ENCODE results near the gene PSMC6. TPM values are rescaled to one million over a fixed set of nuclear protein-coding genes. Genes with fewer than 3 reads are reported as not detected.
A peak's percentile ranks its signal among the peaks of the same experiment; 100 is the strongest.

PSMC6 gene
- total RNA-seq, 1 donor from 2014 or later, result 66.4 TPM

- H3K36me3 Mint-ChIP-seq (ENCODE audit: low read depth), result peaks cover 9% of the 10 kb centered on the region
These were observed 28.4 kb upstream of the PSMC6 start for GRCh38 chr14:52678591-52678990.

DNA sequence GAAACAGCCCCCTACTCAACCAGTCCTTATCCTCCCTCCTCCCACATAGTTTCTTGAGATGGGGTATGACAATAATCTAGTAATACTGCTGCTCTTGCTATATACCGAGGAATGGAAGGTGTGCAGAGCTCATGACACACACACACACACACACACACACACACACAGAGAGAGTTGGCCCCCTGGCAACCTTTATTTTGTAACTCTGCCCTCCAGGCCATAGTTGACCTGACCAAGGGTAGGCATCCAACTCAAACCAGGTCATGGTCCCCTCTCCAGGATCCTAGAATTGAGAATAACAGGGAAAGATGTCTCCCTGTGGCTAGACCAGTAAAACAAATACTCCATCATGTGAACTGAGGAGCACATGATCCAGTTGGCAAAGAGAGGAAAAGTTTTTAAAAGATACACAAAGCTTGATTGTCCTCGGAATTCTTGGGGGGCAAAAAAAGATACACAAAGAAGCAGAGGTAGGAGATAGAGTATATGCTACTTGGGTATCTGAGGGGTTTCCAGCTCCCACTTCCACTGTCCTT, 22.9 kb upstream of the PSMC6 start:
- Mint-ChIP-seq H3K36me3 (ENCODE audit: low read depth) (peaks cover under 1% of the 10 kb centered on the region), H3K9me3 (ENCODE audit: low read depth) (no peaks in the 10 kb centered on the region), H3K4me3 (ENCODE audit: unreplicated experiment) (no peak overlapping the region), H3K27ac (ENCODE audit: unreplicated experiment) (no peak overlapping the region), H3K27me3 (ENCODE audit: low read depth) (no peaks in the 10 kb centered on the region), H3K4me1 (ENCODE audit: low read depth) (peaks cover 16% of the 10 kb centered on the region)
- DNase-seq (ENCODE audit: low spot score), result no peak
- no peak for TF ChIP-seq CTCF (IDR thresholded peaks at IDR 0.05)

More at GRCh38 chr14:52678591-52678990, 28.4 kb upstream of the PSMC6 start:
- no peaks in the 10 kb centered on the region for H3K27me3 Mint-ChIP-seq (ENCODE audit: low read depth)
- DNase-seq (ENCODE audit: low spot score), result no peak
- TF ChIP-seq CTCF (IDR thresholded peaks at IDR 0.05), result peak; percentile 53
- no peaks in the 10 kb centered on the region for H3K4me1 Mint-ChIP-seq (ENCODE audit: low read depth)
- H3K9me3 Mint-ChIP-seq (ENCODE audit: low read depth), result no peaks in the 10 kb centered on the region
- H3K27ac Mint-ChIP-seq (ENCODE audit: unreplicated experiment), result no peak overlapping the region
- no peak overlapping the region for H3K4me3 Mint-ChIP-seq (ENCODE audit: unreplicated experiment)

DNA sequence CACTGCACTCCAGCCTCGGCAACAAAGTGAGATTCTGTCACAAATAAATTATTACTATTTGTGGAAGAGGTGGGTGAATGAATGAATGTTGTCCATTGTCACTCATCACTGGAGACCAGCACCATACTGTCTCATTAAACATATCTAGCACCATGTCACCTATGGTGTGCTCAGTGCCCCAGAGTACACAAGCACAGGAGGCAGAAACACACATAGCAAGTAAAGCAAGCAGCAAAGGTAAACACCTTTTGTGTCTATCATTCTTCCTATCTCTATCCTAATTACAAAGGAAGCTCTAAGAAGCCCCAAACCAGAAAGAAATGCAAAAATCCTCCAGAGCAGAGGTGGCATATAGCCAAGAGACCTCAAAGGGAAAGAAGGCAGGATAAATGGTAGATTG, 20.8 kb upstream of the PSMC6 start:
- Mint-ChIP-seq H3K27me3 (ENCODE audit: low read depth) (no peaks in the 10 kb centered on the region), H3K36me3 (ENCODE audit: low read depth) (no peaks in the 10 kb centered on the region), H3K4me1 (ENCODE audit: low read depth) (peaks cover 17% of the 10 kb centered on the region), H3K9me3 (ENCODE audit: low read depth) (no peaks in the 10 kb centered on the region), H3K4me3 (ENCODE audit: unreplicated experiment) (no peak overlapping the region), H3K27ac (ENCODE audit: unreplicated experiment) (no peak overlapping the region)
- DNase-seq (ENCODE audit: low spot score), result no peak
- no peak for TF ChIP-seq CTCF (IDR thresholded peaks at IDR 0.05)

DNA sequence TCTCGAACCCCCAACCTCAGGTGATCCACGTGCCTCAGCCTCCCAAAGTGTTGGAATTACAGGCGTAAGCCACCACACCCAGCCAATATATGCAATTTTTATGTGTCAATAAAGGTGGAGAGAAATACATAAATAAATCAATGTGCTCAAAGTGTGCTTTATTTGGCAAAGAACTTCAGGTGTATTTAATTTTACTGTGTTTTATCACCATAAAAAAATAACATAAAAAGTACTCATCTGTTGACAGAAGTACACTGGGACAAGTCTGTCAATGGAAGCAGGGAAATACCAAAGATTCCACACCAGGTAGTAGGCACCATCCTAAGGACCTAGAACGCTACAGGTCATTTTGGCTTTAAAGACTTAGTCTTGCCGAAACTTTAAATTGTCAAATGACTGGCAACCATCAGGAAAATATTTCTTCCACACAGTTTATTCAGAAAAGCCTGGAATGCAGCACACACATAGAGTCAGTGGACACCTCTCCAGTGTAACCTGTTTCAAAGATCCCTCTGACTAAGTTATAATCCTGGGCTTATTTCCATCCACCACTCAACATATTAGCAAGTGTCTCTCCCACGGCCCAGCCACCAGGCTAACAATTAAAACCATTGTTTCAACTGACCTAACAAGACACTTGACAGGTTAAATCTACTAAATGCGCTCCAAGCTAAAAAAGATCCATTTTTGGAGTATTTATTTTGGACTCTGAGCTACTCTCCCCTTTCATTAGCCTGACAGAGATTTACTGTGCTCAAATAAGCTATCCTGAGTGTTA, 15.8 kb upstream of the PSMC6 start:
- DNase-seq (ENCODE audit: low spot score), result no peak
- Mint-ChIP-seq H3K4me1 (ENCODE audit: low read depth) (peaks cover 37% of the 10 kb centered on the region), H3K36me3 (ENCODE audit: low read depth) (no peaks in the 10 kb centered on the region), H3K4me3 (ENCODE audit: unreplicated experiment) (no peak overlapping the region), H3K9me3 (ENCODE audit: low read depth) (no peaks in the 10 kb centered on the region), H3K27ac (ENCODE audit: unreplicated experiment) (no peak overlapping the region), H3K27me3 (ENCODE audit: low read depth) (no peaks in the 10 kb centered on the region)
- TF ChIP-seq CTCF (IDR thresholded peaks at IDR 0.05), result no peak

- H3K27me3 Mint-ChIP-seq (ENCODE audit: low read depth), result no peaks in the 10 kb centered on the region
- TF ChIP-seq CTCF (IDR thresholded peaks at IDR 0.05), result no peak
- H3K9me3 Mint-ChIP-seq (ENCODE audit: low read depth), result no peaks in the 10 kb centered on the region
- H3K36me3 Mint-ChIP-seq (ENCODE audit: low read depth), result no peaks in the 10 kb centered on the region
- H3K27ac Mint-ChIP-seq (ENCODE audit: unreplicated experiment), result no peak overlapping the region
- no peak overlapping the region for H3K4me3 Mint-ChIP-seq (ENCODE audit: unreplicated experiment)
- DNase-seq (ENCODE audit: low spot score), result no peak
- H3K4me1 Mint-ChIP-seq (ENCODE audit: low read depth), result peaks cover 34% of the 10 kb centered on the region
These were observed 14.6 kb upstream of the PSMC6 start for GRCh38 chr14:52692248-52692962.
